IMR-90 (cell line): ENCODE results near the gene IDH3B. TPM values are rescaled to one million over a fixed set of nuclear protein-coding genes. Genes with fewer than 3 reads are reported as not detected.

ENCODE experiments used
- ATAC-seq: fragments of 200-7000 bp; cut with Tn5 transposase; 2 replicates; pipeline ENCODE4 v1.9.1; 2020; ENCODE audit warnings: low read depth, mild to moderate bottlenecking, moderate library complexity
- BruUV-seq: library from RNA; stranded (reverse); fragments of 400-500 nt; replicated peaks from 2 replicates; lab custom pipeline; 2021; lab: Mats Ljungman, UMichigan
- CTCF ChIA-PET: fragments of 300-600 bp; formaldehyde crosslinking; extraction: SDS; loops from one replicate; lab custom pipeline; 2021; ENCODE audit warnings: antibody characterized with exemption; lab: Yijun Ruan, JAX
- POLR2A ChIA-PET: fragments of 300-600 bp; sonication (Branson Sonifier 250); formaldehyde crosslinking; loops from one replicate; lab custom pipeline; 2022; ENCODE audit warnings: antibody characterized with exemption; ENCODE audit not compliant: unreplicated experiment; lab: Charles Lee
- DNase-seq: peaks from one replicate; pipeline ENCODE4 v3.0.0; 2013
- H2AFZ ChIP-seq: replicated peaks from 2 replicates; pipeline ENCODE3; 2013; ENCODE audit warnings: low read length, mild to moderate bottlenecking; ENCODE audit not compliant: poor library complexity
- H2AK5ac ChIP-seq: 2 replicates; pipeline ENCODE4 v1.6.1; 2013; ENCODE audit warnings: low read depth, low read length, inconsistent platforms
- H2AK9ac ChIP-seq: replicated peaks from 2 replicates; pipeline ENCODE3; 2013; ENCODE audit warnings: mild to moderate bottlenecking, low read depth, low read length, moderate library complexity; ENCODE audit not compliant: poor library complexity
- H2BK120ac ChIP-seq: 2 replicates; pipeline ENCODE4 v1.6.1; 2013; ENCODE audit warnings: low read depth, low read length, inconsistent platforms
- H2BK15ac ChIP-seq: 3 replicates; pipeline ENCODE4 v1.6.1; 2013; ENCODE audit warnings: low read depth, low read length, inconsistent platforms
- H2BK20ac ChIP-seq: 2 replicates; pipeline ENCODE4 v1.6.1; 2013; ENCODE audit warnings: low read depth, mild to moderate bottlenecking, inconsistent platforms, low read length, moderate library complexity
- H2BK5ac ChIP-seq: 2 replicates; pipeline ENCODE4 v1.6.1; 2013; ENCODE audit warnings: mild to moderate bottlenecking, low read depth, low read length, inconsistent platforms; ENCODE audit not compliant: poor library complexity, severe bottlenecking
- H3K14ac ChIP-seq: replicated peaks from 2 replicates; pipeline ENCODE4 v1.6.1; 2013; ENCODE audit warnings: low read depth, low read length, inconsistent platforms
- H3K18ac ChIP-seq: 2 replicates; pipeline ENCODE4 v1.6.1; 2013; ENCODE audit warnings: low read depth, low read length, control low read depth
- H3K23ac ChIP-seq: 2 replicates; pipeline ENCODE4 v1.6.1; 2013; ENCODE audit warnings: low read depth, low read length, inconsistent platforms
- H3K27ac ChIP-seq: 2 replicates; pipeline ENCODE4 v1.5.1; 2013; ENCODE audit warnings: mild to moderate bottlenecking, control low read depth, low read length; ENCODE audit not compliant: insufficient read depth
- H3K27me3 ChIP-seq: 2 replicates; pipeline ENCODE4 v1.6.1; 2013; ENCODE audit warnings: low read length; ENCODE audit not compliant: control insufficient read depth, insufficient read depth
- H3K36me3 ChIP-seq: 2 replicates; pipeline ENCODE4 v1.6.1; 2013; ENCODE audit warnings: low read length, mixed read lengths; ENCODE audit not compliant: control insufficient read depth, insufficient read depth
- H3K4ac ChIP-seq: 2 replicates; pipeline ENCODE4 v1.6.1; 2013; ENCODE audit warnings: low read depth, low read length, inconsistent platforms
- H3K4me1 ChIP-seq: 2 replicates; pipeline ENCODE4 v1.6.1; 2013; ENCODE audit warnings: low read length, mixed read lengths; ENCODE audit not compliant: control insufficient read depth, insufficient read depth
- H3K4me2 ChIP-seq: 2 replicates; pipeline ENCODE4 v1.6.1; 2013; ENCODE audit warnings: low read depth, mild to moderate bottlenecking, control low read depth, low read length, moderate library complexity
- H3K4me3 ChIP-seq: 2 replicates; pipeline ENCODE4 v1.5.1; 2013; ENCODE audit warnings: low read depth, mild to moderate bottlenecking, control low read depth, low read length, moderate library complexity; ENCODE audit not compliant: insufficient read depth
- H3K56ac ChIP-seq: 2 replicates; pipeline ENCODE4 v1.6.1; 2013; ENCODE audit warnings: low read length, inconsistent platforms; ENCODE audit not compliant: insufficient read depth; ENCODE audit errors: extremely low read depth
- H3K79me1 ChIP-seq, 2 experiments: 2 replicates each; pipeline ENCODE4 v1.6.1; 2013; ENCODE audit warnings: low read length in 2 of 2, inconsistent platforms in 1 of 2, low read depth in 1 of 2
- H3K9ac ChIP-seq: 2 replicates; pipeline ENCODE4 v1.6.1; 2013; ENCODE audit warnings: low read depth, low read length, control low read depth
- H3K9me1 ChIP-seq: 2 replicates; pipeline ENCODE4 v1.6.1; 2013; ENCODE audit warnings: low read length, inconsistent platforms; ENCODE audit not compliant: insufficient read depth
- H3K9me3 ChIP-seq: 2 replicates; pipeline ENCODE4 v1.6.1; 2013; ENCODE audit warnings: low read length; ENCODE audit not compliant: control insufficient read depth, insufficient read depth
- H4K20me1 ChIP-seq: 2 replicates; pipeline ENCODE4 v1.6.1; 2013; ENCODE audit warnings: low read length, inconsistent platforms; ENCODE audit not compliant: insufficient read depth
- H4K5ac ChIP-seq: 2 replicates; pipeline ENCODE4 v1.6.1; 2013; ENCODE audit warnings: mild to moderate bottlenecking, low read depth, low read length, control low read depth
- H4K8ac ChIP-seq, 2 experiments: 2 replicates each; pipeline ENCODE4 v1.6.1; 2013; ENCODE audit warnings: low read depth in 2 of 2, low read length in 2 of 2, control low read depth in 1 of 2, inconsistent platforms in 1 of 2
- H4K91ac ChIP-seq: 2 replicates; pipeline ENCODE4 v1.6.1; 2013; ENCODE audit warnings: low read depth, low read length, inconsistent platforms; ENCODE audit not compliant: insufficient read depth
- CHD1 ChIP-seq: IDR thresholded peaks from 2 replicates; pipeline ENCODE4 v1.6.1; 2012; ENCODE audit warnings: low read depth, low read length, improper control_type of control experiment
- FOS ChIP-seq: fragments of 150-350 bp; IDR thresholded peaks from 2 replicates; pipeline ENCODE4 v1.6.1; 2016; ENCODE audit warnings: low read depth, low read length
- MXI1 ChIP-seq: IDR thresholded peaks from 2 replicates; pipeline ENCODE4 v1.6.1; 2012; ENCODE audit warnings: low read depth, mild to moderate bottlenecking, low read length, moderate library complexity, borderline replicate concordance
- POLR2A ChIP-seq: IDR thresholded peaks from 2 replicates; pipeline ENCODE4 v1.6.1; 2012; ENCODE audit warnings: mild to moderate bottlenecking, low read depth, low read length
- WGBS, 2 experiments: methylation state at CpG; one replicate each; pipeline versions ENCODE4 v1.1.5 to v1.1.7; 2013; ENCODE audit warnings: missing lambda C conversion rate in 2 of 2; ENCODE audit not compliant: insufficient read length in 1 of 2; ENCODE audit errors: extremely low coverage in 2 of 2; 5-methylcytosine and 5-hydroxymethylcytosine counted together
- dilution Hi-C: fragments of 300-500 bp; cut with HindIII; formaldehyde crosslinking; loops from one replicate; pipeline ENCODE4 v1.14.3; 2018; ENCODE audit warnings: low sequenced_read_pairs; ENCODE audit not compliant: unreplicated experiment
- in situ Hi-C: fragments of 300-500 bp; cut with MboI; formaldehyde crosslinking; loops from 3 replicates; pipeline ENCODE4 v1.14.3; 2019; ENCODE audit warnings: low sequenced_read_pairs, inconsistent platforms, mixed read lengths
- intact Hi-C: fragments of 100-400 bp; cut with micrococcal nuclease; formaldehyde crosslinking; loops from 2 replicates; pipeline ENCODE4 v1.10.0; 2022
- polyA plus RNA-seq, 3 experiments: library from polyadenylated mRNA; depleted of rRNA; stranded (reverse); fragments of >200 nt; gene quantifications; 2 replicates each; pipeline ENCODE4 v1.2.3, GENCODE V29; 2012; ENCODE audit warnings: low replicate concordance in 1 of 3
- total RNA-seq: library from RNA; depleted of rRNA; stranded (reverse); fragments of >200 nt; gene quantifications from 2 replicates; pipeline ENCODE4 v1.2.3, GENCODE V29; 2012
- TF ChIP-seq, protein P1 (sequence below): fragments of 150-350 bp; IDR thresholded peaks from 2 replicates; pipeline ENCODE4 v1.6.1; 2017; ENCODE audit warnings: mild to moderate bottlenecking, antibody characterized with exemption, low read length, low read depth

IDH3B gene
- total and polyA plus RNA-seq, 2 of the 4 experiments (the other 2 are of a cell fraction) = 151 to 160 TPM

DNA sequence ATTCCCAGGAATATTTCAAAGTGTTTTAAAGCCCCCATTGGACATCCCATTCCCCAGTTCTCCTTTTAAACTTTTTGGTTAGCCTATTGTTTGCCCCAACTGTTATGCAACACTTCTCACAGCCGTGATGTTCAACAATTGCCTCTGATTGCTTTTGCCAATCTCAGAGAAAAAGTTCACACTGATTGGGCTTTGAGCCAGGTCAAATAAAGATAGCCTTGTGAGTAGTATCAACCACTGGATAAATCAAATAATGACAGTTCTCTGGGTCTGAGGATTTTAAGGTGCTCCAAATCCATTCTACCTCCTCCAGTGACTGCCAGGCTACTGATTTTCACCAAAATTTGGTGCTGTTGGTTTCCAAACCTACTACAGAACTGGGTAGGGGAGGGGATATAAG, 30.6 kb downstream of the IDH3B start:
- CTCF ChIA-PET = no interaction called here
- Histone ChIP-seq H3K9ac (no peak overlapping the region), H3K56ac (no peak overlapping the region), H3K14ac (no peak overlapping the region), H3K4ac (no peak overlapping the region), H4K91ac (no peak overlapping the region), H3K36me3 (no peaks in the 10 kb centered on the region), H3K9me3 (no peaks in the 10 kb centered on the region), H3K18ac (no peak overlapping the region), H2BK120ac (no peak overlapping the region), H3K4me3 (no peak overlapping the region), H4K5ac (no peak overlapping the region), H2BK15ac (no peak overlapping the region), H3K4me1 (no peaks in the 10 kb centered on the region), H2BK5ac (no peak overlapping the region), H3K79me1 (no peaks in the 10 kb centered on the region), H3K4me2 (no peak overlapping the region), H2AFZ (no peak overlapping the region), H4K20me1 (no peaks in the 10 kb centered on the region), H2BK20ac (no peak overlapping the region), H4K8ac (no peak overlapping the region), H3K27ac (no peak overlapping the region), H3K27me3 (peaks cover 17% of the 10 kb centered on the region), H2AK5ac (no peak overlapping the region), H3K23ac (no peak overlapping the region), H3K9me1 (no peaks in the 10 kb centered on the region), H2AK9ac (no peak overlapping the region)
- in situ Hi-C loops (no loop called here), dilution Hi-C loops (no loop called here), intact Hi-C loops (no loop called here)
- TF ChIP-seq CHD1 (no peak), FOS (no peak), POLR2A (no peak), MXI1 (no peak)
- TF ChIP-seq, protein P1, sequence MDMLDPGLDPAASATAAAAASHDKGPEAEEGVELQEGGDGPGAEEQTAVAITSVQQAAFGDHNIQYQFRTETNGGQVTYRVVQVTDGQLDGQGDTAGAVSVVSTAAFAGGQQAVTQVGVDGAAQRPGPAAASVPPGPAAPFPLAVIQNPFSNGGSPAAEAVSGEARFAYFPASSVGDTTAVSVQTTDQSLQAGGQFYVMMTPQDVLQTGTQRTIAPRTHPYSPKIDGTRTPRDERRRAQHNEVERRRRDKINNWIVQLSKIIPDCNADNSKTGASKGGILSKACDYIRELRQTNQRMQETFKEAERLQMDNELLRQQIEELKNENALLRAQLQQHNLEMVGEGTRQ = no peak
- WGBS, 2 experiments = no CpG with 5 or more reads among the region's 1 CpG
- no TSS peak for BruUV-seq
- POLR2A ChIA-PET = no interaction called here
- ATAC-seq (no peak), DNase-seq (no peak)
